HepG2 (cell line): ENCODE data around the gene ARHGAP26. TPM values are rescaled to one million over a fixed set of nuclear protein-coding genes. Genes with fewer than 3 reads are reported as not detected.

Experiments
- CAMTA2 ChIP-seq: sonication (generic); formaldehyde crosslinking; IDR thresholded peaks from 2 replicates; pipeline ENCODE4 v1.4.0; 2020; ENCODE audit warnings: mild to moderate bottlenecking, missing genetic modification reagents, borderline replicate concordance
- MEF2D ChIP-seq: sonication (generic); formaldehyde crosslinking; IDR thresholded peaks from 2 replicates; pipeline ENCODE4 v1.5.1; 2020; ENCODE audit warnings: mild to moderate bottlenecking, missing genetic modification reagents
- PTBP1 ChIP-seq: fragments of 200-400 bp; formaldehyde crosslinking; IDR thresholded peaks from 2 replicates; pipeline ENCODE4 v1.6.1; 2018; ENCODE audit warnings: low read length, low read depth; ENCODE audit not compliant: poor library complexity, severe bottlenecking
- TP53 ChIP-seq: sonication (generic); formaldehyde crosslinking; conservative IDR thresholded peaks from 2 replicates; pipeline ENCODE4 v1.4.0; 2020; ENCODE audit warnings: missing genetic modification reagents
- TRAFD1 ChIP-seq: sonication (generic); formaldehyde crosslinking; IDR thresholded peaks from 2 replicates; pipeline ENCODE4 v1.5.1; 2020; ENCODE audit warnings: missing genetic modification reagents, mild to moderate bottlenecking, borderline replicate concordance
- ZBTB10 ChIP-seq: sonication (generic); formaldehyde crosslinking; IDR thresholded peaks from 2 replicates; pipeline ENCODE4 v1.4.0; 2020; ENCODE audit warnings: missing genetic modification reagents, borderline replicate concordance
- ZFY ChIP-seq: sonication (generic); formaldehyde crosslinking; IDR thresholded peaks from 2 replicates; pipeline ENCODE4 v1.4.0; 2020; ENCODE audit warnings: missing genetic modification reagents
- ZMAT5 ChIP-seq: sonication (generic); formaldehyde crosslinking; IDR thresholded peaks from 2 replicates; pipeline ENCODE4 v1.5.0; 2020; ENCODE audit warnings: mild to moderate bottlenecking, low read depth, missing genetic modification reagents, borderline replicate concordance
- ZNF18 ChIP-seq: sonication (generic); formaldehyde crosslinking; IDR thresholded peaks from 2 replicates; pipeline ENCODE4 v1.8.0; 2022; ENCODE audit warnings: mild to moderate bottlenecking, missing genetic modification reagents; ENCODE audit not compliant: insufficient replicate concordance
- ZNF280D ChIP-seq: sonication (generic); formaldehyde crosslinking; IDR thresholded peaks from 2 replicates; pipeline ENCODE4 v1.5.1; 2020; ENCODE audit warnings: mild to moderate bottlenecking, missing genetic modification reagents
- ZNF331 ChIP-seq: sonication (generic); formaldehyde crosslinking; IDR thresholded peaks from 2 replicates; pipeline ENCODE4 v1.4.0; 2020; ENCODE audit warnings: missing genetic modification reagents
- ZNF574 ChIP-seq: sonication (generic); formaldehyde crosslinking; IDR thresholded peaks from 2 replicates; pipeline ENCODE4 v1.4.0; 2020; ENCODE audit warnings: missing genetic modification reagents
- ZNF7 ChIP-seq: IDR thresholded peaks from 2 replicates; pipeline ENCODE4 v1.6.1; 2016; ENCODE audit warnings: missing biosample characterization, missing genetic modification reagents
- ZNF782 ChIP-seq: sonication (generic); formaldehyde crosslinking; IDR thresholded peaks from 2 replicates; pipeline ENCODE4 v1.4.0; 2020; ENCODE audit warnings: missing genetic modification reagents, mild to moderate bottlenecking, borderline replicate concordance
- polyA plus RNA-seq, 8 experiments: library from polyadenylated mRNA; depleted of rRNA in 3 of 8; stranded (reverse) in 7 of 8; unstranded in 1 of 8; fragments of >200 nt; fragmentation: Illumina TruSeq in 4 of 8; extraction: Trizol in 4 of 8; gene quantifications; 2 replicates each; pipeline versions ENCODE4 v1.2.1 to v1.2.3, GENCODE V29; 2011 to 2016; ENCODE audit warnings: low read depth in 4 of 8, missing spikeins in 1 of 8, mixed read lengths in 1 of 8; ENCODE audit not compliant: insufficient read depth in 1 of 8
- total RNA-seq, 5 experiments: library from RNA; depleted of rRNA; stranded (reverse); fragments of >200 nt; fragmentation: Illumina TruSeq; extraction: Trizol; gene quantifications; 2 replicates each; pipeline ENCODE4 v1.2.3, GENCODE V29; 2016; ENCODE audit warnings: low read depth in 1 of 5

The ARHGAP26 gene
- total and polyA plus RNA-seq, 2 of the 13 experiments (the other 11 are each of a cell fraction or from before 2014, with no cell fraction given), result 9.6 to 18.2 TPM

GRCh38 chr5:143182901-143183820, 413.0 kb downstream of the ARHGAP26 start (continued):
- TF ChIP-seq ZFY (CRISPR knock-in tag), result no peak
- TF ChIP-seq MEF2D (CRISPR knock-in tag), result peak; percentile 57; the same call in 1 of the 2 replicates
- no peak for TF ChIP-seq TRAFD1 (CRISPR knock-in tag)
- TF ChIP-seq TP53, result no peak
- TF ChIP-seq CAMTA2, result no peak
- no peak for TF ChIP-seq ZNF782
- no peak for TF ChIP-seq ZNF280D (CRISPR knock-in tag)
- peak; percentile 36; the same call in 1 of the 2 replicates for TF ChIP-seq ZNF574 (CRISPR knock-in tag)
- no peak for TF ChIP-seq ZNF18
- TF ChIP-seq ZNF7, result no peak
- no peak for TF ChIP-seq PTBP1
- TF ChIP-seq ZBTB10, result no peak
- no peak; the same call in 1 of the 2 replicates for TF ChIP-seq ZNF331 (CRISPR knock-in tag)
- TF ChIP-seq ZMAT5, result no peak
